ENCODE results near the gene EMC6.

EMC6 gene

DNA sequence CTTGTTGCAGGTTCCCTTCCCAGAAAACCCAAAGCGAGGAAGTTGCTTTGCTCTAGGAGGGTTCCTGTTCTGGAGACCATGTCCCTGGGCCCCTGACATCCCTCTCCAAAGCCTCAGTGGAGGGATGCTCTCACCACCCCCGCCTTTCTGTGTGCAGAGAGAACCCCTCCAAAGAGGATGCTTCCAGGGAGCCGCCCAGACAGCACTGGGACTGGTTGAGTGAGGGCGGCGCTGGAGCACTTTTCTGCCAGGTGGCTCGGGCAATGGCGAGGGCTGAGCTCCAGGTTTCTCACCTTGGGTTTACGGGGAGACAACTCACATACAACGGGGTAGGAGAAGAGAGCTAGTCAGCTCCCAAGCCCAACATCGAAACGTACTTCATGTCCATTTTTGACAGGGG, 7.3 kb downstream of the EMC6 start:
- no peak for DNase-seq
- in situ Hi-C loops (cut with HindIII; ENCODE audit: low pct_ligation_motif_present, low pct_unique_long_range_greater_than_20kb, low sequenced_read_pairs), result no loop called here

DNA sequence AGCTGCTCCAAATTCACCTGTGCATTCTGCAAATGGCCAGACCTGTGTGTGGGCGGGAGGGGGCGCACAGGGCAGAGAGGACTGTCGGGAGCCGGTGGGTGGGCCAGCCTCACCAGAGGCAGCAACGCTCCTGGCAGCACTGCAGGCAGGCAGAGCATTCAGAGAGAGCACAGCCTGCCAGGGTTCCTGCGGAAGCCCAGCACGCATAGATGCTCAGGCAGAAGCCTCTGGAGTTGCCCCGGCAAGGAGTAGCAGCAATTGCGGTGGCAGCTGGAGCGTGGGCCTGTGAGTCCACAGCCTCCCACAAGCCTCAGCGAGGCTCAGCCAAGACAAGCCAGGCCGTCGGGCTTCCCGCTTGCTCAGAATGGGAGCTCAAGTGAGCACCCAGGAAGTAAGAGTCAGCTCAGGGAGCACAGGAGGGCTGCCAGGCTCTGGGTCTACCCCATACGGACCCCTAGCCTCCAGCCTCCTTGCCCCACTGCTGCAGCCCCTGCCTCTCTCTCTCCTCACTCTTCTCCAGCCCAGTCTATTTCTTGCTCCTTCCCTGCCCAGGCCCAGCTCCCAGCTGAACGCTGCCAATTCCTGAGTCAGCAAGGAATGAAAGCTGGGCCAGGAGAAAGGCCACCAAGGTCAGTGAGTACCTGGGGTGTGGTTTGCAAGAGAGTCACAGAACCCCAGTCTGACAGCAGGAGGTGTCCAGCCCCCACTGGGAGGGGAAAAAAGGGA, 9.6 kb downstream of the EMC6 start:
- no peak for DNase-seq
- in situ Hi-C loops (cut with HindIII; ENCODE audit: low pct_ligation_motif_present, low pct_unique_long_range_greater_than_20kb, low sequenced_read_pairs), result no loop called here

DNA sequence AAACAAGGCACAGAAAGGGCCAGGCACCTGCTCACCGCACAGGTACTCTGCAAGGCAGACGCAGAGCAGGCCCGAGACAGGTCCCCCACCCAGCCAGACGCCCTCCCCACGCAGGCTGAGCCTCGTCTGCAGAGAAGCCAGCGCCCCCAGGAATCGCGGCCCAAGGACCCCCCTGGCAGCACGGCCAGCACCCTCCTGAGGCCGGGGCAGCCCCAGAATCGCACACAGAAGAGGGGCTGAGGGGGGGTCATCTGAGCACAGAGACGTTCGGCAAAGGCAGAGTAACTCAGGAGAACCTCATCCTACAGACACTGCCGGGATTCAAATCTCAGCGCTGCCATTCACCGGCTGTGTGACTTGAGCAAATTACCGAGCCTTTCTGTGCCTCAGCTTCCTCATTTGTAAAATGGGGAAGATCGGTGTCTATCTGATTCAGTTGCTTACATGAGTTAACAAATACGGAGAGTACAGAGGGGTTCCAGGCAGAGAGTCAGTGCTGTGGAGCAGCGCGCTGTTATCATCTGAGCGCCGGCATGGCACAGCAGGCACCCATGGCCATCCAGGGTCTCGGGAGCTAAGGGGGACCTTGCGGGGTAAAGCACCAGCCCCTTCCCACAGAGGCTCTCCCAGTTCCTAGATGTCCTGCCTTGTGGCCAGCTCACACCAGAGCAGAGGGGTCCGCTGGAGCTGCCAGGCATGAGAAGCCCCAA, 10.4 kb downstream of the EMC6 start:
- no peak for DNase-seq
- in situ Hi-C loops (cut with HindIII; ENCODE audit: low pct_ligation_motif_present, low pct_unique_long_range_greater_than_20kb, low sequenced_read_pairs), result no loop called here

DNA sequence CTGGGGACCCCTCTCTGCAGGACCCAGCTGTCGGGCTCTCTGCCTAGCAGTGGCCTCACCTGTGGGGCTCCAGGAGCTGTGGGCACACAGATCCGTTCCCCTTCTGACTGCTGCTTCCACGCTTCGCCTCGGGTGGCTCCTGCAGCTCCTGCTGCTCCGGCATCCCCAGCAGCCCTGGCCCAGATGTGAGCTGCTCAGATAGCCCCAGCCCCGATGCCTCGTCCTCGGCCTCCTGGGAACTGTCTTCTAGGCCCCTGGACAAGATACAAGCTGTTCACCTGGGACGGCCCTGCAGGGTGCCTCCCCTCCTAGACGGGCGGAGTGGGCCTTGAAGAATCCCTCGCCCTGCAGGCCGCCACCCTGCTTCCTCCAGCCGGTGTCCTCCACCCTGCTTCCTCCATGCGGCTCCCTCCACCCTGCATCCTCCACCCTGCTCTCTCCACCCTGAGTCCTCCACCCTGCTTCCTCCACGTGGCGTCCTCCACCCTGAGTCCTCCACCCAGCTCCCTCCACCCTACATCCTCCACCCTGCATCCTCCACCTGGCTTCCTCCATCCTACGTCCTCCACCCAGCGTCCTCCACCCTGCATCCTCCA, 11.0 kb downstream of the EMC6 start:
- in situ Hi-C loops (cut with HindIII; ENCODE audit: low pct_ligation_motif_present, low pct_unique_long_range_greater_than_20kb, low sequenced_read_pairs), result no loop called here
- no peak for DNase-seq

DNA sequence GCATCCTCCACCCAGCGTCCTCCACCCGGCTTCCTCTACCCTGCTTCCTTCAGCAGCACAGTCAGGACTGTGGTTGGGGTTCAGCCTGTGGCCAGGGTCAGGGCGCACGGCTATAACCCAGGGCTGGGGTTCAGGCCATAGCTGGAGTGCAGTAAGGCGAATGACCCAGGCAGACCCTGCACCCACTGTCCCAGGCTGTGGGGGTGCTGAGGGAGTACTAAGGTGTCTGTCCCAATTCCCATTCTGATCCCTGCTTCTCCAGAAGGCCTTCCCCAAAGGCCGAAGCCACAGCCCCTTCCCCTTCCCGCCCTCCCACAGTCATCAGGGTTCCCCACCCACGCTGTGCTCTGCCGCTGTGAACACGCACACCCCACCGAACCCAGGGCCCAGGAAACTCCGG, 12.4 kb downstream of the EMC6 start:
- DNase-seq, result no peak
- in situ Hi-C loops (cut with HindIII; ENCODE audit: low pct_ligation_motif_present, low pct_unique_long_range_greater_than_20kb, low sequenced_read_pairs), result no loop called here

DNA sequence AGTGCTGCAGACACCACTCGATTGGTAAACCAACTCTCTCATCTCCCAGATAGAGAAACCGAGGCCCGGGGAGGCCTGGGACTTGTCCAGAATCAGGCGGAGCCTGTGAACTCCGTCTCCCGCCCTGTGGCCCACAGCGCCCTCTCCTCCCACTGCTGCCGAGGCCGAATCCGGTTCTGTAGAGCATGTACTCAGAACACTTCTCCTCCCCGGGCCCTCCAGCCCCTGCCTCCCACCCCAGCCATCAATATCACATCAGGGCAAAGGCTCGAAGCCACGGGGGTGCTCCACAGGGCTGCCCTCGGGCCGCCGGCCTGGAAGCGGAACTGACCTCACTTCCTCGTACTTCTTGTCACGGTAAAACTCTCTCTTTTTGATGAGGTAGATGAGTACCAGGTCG, 13.0 kb downstream of the EMC6 start:
- DNase-seq, result no peak
- in situ Hi-C loops (cut with HindIII; ENCODE audit: low pct_ligation_motif_present, low pct_unique_long_range_greater_than_20kb, low sequenced_read_pairs), result no loop called here

DNA sequence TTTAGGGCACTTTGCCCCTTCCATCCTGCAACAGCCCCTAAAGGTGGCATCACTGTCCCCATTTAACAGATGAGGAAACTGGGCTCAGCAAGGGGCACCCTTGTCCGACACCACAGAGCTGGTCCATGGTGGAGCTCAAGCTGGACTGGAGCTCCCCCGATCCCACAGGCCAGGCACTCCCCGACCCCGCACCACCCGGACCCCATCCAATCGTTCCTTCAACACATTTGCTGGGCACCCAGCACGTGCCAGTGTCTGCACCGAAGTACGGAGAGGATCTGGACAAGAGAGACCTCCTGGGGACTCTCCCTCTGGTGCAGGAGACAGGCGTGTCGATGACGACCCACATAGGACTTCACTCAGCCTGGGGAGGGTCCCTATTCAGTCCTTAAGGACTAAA, 13.4 kb downstream of the EMC6 start:
- DNase-seq, result no peak
- in situ Hi-C loops (cut with HindIII; ENCODE audit: low pct_ligation_motif_present, low pct_unique_long_range_greater_than_20kb, low sequenced_read_pairs), result no loop called here

DNA sequence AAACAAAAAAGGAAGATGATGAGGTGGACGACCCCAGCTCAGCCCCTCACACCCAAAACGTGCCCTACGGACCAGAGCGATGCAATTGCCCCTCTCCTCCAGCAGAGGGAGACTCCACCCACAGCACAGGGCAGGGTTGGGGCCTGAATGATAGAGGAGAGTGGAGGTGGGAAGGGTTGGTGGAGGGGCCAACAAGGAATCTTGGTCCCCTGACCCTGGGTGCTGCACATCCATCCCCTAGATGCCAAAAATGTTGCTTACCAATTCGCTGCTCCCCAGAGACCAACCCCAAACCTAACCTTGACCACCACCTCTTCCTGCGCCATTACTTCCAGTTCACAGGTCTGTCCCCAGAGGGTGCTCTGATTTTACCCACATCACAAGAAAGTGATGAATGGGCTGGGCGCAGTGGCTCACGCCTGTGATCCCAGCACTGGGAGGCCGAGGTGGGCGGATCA, 14.5 kb downstream of the EMC6 start:
- DNase-seq, result peak; percentile 49
- in situ Hi-C loops (cut with HindIII; ENCODE audit: low pct_ligation_motif_present, low pct_unique_long_range_greater_than_20kb, low sequenced_read_pairs), result no loop called here

DNA sequence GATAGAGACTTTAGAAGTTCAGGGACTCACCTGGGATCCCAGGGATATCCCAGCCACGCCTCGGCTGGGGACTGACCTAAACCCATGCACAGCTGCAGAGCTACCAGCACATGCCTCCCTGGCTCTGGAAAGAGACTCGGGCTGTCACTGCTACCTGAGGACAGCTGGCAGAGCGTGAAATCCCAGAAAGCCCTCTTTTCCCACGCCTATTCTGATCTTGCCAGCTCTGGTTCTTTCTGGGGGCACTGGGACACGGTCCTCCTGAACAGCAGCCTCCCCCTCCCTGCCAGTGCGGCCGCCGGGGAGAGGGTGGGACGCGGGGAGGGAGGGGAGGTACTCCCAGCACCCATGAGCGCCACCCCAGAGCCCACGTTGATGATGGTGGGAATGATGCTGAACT, 16.6 kb downstream of the EMC6 start:
- no peak for DNase-seq
- in situ Hi-C loops (cut with HindIII; ENCODE audit: low pct_ligation_motif_present, low pct_unique_long_range_greater_than_20kb, low sequenced_read_pairs), result no loop called here

DNA sequence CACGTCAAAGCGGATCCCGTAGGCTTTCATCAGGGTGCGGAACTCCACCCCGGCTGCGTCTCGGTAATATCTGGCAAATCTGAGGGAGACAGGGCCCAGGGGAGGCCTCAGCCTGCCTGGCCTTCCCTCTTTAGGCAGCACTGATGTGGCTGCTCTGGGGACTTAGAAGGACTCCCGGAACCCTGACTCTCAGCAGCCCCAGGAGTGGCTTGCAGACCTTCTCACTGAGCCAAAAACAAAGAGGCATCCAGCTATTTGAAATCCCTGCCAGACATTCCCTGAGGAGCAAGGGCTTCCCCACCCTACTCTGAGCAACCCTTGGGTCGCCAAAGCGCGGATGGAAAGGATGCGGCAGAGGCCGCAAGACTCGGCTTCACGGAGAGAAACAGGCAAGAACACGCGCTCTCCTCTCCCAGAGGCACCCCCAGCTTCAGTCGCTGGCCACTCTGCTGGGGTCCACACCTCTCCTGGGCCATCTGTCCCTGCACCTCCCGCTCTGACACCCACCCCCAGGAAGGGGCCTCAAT, 19.5 kb downstream of the EMC6 start:
- in situ Hi-C loops (cut with HindIII; ENCODE audit: low pct_ligation_motif_present, low pct_unique_long_range_greater_than_20kb, low sequenced_read_pairs), result no loop called here
- DNase-seq, result no peak

DNA sequence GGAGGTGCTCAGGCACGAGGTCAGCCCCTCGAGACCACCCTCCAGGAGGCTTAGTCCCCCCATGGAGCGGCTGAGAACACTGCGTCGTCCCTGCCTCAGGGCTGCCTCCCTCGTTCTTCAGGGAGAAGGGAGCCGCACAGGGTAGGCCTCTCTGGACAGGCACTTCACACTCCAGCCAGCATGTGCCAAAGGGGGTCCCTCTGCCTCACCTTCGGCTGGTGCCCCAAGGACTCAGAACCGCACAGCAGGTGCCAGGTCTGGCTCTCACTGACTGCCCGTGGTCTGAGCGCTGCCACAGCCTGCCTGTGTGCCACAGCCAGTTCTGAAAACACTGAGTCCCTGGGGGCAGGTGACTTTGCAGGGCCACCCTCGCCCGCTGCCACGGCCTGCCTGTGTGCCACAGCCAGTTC, 20.2 kb downstream of the EMC6 start:
- DNase-seq, result no peak
- in situ Hi-C loops (cut with HindIII; ENCODE audit: low pct_ligation_motif_present, low pct_unique_long_range_greater_than_20kb, low sequenced_read_pairs), result no loop called here

DNA sequence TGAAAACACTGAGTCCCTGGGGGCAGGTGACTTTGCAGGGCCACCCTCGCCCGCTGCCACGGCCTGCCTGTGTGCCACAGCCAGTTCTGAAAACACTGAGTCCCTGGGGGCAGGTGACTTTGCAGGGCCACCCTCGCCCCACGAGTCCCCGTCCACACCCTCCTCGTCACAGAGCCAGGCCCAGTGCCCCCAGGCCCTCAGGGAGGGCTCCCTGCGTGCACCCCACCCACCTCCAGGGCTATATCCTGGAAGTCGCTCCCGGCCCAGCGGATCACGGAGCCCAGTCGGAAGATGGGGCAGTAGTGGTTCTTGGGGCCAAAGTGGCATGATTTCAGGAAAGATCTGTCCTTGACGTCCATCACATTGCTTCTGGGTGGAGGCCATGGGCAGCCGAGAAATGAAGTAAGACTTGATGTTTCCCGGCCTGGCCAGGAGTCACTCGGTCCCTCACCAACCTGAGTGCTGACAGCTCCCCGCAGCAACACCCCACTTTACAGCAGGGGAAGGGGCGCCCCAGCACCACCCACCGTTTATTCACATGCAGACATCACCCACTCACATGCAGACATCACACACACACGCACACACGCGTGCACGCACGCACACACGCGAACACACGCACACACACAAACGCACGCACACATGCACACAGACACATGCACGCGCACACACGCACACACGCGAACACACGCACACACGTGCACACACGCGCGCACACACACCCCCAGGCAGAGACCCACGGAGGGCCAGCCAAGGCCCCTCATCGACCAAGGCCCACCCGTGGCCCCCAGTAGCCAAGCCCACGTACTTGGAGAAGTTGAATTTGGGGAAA, 20.9 kb downstream of the EMC6 start:
- in situ Hi-C loops (cut with HindIII; ENCODE audit: low pct_ligation_motif_present, low pct_unique_long_range_greater_than_20kb, low sequenced_read_pairs), result no loop called here
- no peak for DNase-seq

DNA sequence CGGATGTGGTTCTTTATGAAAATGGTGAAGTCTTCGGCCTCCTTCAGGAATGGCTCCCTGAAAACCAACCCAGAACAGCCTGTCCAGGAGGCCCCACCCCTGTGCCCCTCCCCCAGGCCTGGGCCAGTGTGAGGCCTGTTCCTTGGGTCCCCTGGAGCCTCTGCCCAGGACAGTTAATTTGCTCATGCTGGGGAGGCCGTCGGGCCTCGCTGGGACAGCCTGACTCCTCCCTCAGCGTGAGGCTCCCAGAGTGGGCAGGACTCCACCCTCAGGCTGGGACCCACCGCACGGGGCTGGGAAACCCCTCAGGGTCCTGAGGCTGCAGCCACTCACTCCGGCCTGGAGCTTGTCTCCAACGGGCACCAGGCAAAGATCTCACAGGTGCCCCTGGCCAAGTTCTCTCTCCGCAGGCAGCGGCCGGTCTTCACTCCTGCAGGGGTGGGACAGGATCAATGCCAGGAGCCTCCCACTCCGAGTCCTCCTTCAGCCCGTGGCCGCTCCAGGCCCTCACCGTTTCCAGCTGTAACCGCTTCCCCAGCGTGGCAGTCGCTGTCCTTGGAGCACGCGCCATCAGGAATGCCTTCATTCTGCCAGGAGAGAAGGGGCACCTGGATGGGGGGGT, 21.6 kb downstream of the EMC6 start:
- in situ Hi-C loops (cut with HindIII; ENCODE audit: low pct_ligation_motif_present, low pct_unique_long_range_greater_than_20kb, low sequenced_read_pairs), result no loop called here
- no peak for DNase-seq

DNA sequence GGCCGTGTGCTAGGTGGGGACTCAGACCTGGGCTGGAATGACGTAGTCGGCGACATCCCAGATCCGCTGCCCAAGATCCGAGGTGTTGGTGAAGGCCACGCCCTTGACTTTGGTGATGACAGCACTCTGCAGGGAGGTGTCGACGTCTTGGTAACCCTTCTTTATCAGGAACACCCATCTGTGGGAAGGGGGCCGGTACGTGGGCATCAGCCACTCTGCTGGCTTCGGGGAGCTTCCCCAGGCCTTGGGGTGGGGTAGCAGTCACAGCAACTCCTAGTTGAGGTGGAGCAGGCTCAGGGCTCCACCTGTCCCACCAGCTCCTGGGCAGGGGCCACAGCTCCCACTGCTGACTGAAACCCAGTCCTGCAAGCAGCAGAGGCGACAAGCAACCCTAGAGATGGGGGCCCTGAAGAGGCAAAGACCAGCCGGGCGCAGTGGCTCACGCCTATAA, 23.0 kb downstream of the EMC6 start:
- no peak for DNase-seq
- in situ Hi-C loops (cut with HindIII; ENCODE audit: low pct_ligation_motif_present, low pct_unique_long_range_greater_than_20kb, low sequenced_read_pairs), result no loop called here

DNA sequence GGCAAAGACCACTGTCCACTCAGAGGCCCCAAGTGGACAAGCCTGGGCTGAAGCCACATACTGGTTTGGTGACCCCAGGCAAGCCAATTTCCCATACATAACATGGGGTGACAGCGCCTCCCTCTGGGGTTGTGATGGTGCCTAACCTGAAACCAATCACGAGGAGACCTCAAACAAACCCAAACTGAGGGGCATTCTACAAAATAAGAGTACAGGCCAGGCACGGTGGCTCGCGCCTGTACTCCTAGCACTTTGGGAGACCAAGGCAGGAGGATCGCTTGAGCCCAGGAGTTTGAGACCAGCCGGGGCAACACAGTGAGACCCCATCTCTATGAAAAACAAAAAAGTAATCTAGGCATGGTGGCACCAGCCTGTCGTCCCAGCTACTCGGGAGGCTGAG, 23.7 kb downstream of the EMC6 start:
- in situ Hi-C loops (cut with HindIII; ENCODE audit: low pct_ligation_motif_present, low pct_unique_long_range_greater_than_20kb, low sequenced_read_pairs), result no loop called here
- DNase-seq, result no peak

DNA sequence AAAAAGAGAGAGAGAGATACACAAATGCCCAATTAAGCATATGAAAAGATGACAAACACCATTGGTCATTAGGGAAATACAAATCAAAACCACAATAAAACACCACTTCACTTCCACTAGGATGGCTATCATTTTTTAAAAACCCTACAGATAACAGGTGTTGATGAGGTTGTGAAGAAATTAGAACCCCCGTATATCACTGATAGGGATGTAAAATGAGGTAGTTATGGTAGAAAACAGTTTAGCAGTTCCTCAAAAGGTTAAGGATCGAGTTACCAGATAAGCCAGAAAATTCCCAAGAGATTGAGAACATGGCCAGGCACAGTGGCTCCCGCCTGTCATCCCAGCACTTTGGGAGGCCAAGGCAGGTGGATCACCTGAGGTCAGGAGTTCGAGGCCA, 24.5 kb downstream of the EMC6 start:
- no peak for DNase-seq
- in situ Hi-C loops (cut with HindIII; ENCODE audit: low pct_ligation_motif_present, low pct_unique_long_range_greater_than_20kb, low sequenced_read_pairs), result no loop called here

DNA sequence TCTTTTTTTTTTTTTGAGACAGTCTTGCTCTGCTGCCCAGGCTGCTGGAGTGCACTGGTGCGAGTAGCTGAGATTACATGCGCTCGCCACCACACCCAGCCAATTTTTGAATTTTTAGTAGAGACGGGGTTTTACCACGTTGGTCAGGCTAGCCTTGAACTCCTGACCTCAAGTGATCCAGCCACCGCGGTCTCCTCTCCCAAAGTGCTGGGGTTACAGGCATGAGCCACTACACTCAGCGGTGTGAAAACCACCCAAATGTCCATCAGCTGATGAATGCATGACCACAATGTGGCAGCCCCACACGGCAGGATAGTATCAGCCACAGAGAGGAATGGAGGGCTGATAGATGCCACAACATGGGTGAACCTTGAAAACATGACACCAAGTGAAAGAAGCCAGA, 25.2 kb downstream of the EMC6 start:
- in situ Hi-C loops (cut with HindIII; ENCODE audit: low pct_ligation_motif_present, low pct_unique_long_range_greater_than_20kb, low sequenced_read_pairs), result no loop called here
- no peak for DNase-seq

DNA sequence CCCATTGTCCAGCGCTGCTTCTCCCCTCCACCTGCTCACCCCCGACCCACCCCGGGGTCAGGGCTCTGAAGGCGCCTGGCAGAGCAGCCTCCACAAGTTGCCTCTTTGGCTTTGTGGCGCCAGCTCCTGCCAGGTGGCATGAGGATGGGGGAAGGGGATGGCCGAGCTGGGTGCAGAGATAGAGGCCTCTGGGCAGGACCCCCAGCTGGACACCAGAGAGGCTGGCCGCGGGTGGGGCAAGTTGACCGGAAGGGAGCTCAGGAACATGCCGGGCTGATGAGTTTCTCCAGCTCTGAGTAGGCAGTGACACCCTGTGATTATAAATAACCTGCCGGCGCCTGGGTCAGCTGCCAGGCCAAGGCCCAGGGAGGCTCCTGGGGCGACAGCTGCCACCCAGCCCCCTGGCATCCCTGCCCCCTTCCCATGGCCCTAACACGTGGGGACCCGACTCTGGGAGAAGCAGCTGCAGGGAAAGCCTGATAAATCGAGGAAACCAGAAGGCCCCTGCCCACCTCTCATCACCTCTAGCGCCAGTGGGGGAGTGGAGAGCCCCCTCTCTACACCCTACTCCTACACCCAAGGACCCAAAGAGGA, 26.6 kb downstream of the EMC6 start:
- peak; percentile 50 for DNase-seq
- in situ Hi-C loops (cut with HindIII; ENCODE audit: low pct_ligation_motif_present, low pct_unique_long_range_greater_than_20kb, low sequenced_read_pairs), result no loop called here
